ENCODE data around the gene ADAM8.
A peak's percentile ranks its signal among the peaks of the same experiment; 100 is the strongest.

The ADAM8 gene

GRCh38 chr10:133282846-133283390 is 6.2 kb upstream of the ADAM8 start:
- H3K36me3 ChIP-seq (ENCODE audit: control insufficient read depth in 1 of 2, insufficient read depth in 2 of 2, low read length in 2 of 2), result peaks cover 42 to 75% of the 10 kb centered on the region in 2 donors
- peaks cover 7 to 13% of the 10 kb centered on the region in 2 donors for H3K4me1 ChIP-seq (ENCODE audit: control insufficient read depth in 1 of 2, insufficient read depth in 2 of 2, low read length in 2 of 2)
- H3K4me3 ChIP-seq (ENCODE audit: low read depth in 1 of 2, low read length in 2 of 2), result no peak overlapping the region
- no peak overlapping the region for H3K9ac ChIP-seq (ENCODE audit: low read depth in 1 of 2, low read length in 2 of 2)
- no peaks in the 10 kb centered on the region for H3K9me3 ChIP-seq (ENCODE audit: control insufficient read depth in 1 of 2, low read length in 2 of 2)
- no peak overlapping the region for H3K27ac ChIP-seq (ENCODE audit: low read depth, low read length)
- H3K27me3 ChIP-seq (ENCODE audit: control insufficient read depth in 1 of 2, insufficient read depth in 2 of 2, low read length in 2 of 2), result no peaks in the 10 kb centered on the region

- H3K36me3 ChIP-seq (ENCODE audit: control insufficient read depth in 1 of 2, insufficient read depth in 2 of 2, low read length in 2 of 2), result peaks cover 42 to 68% of the 10 kb centered on the region in 2 donors
- no peak overlapping the region for H3K27ac ChIP-seq (ENCODE audit: low read depth, low read length)
- no peak overlapping the region for H3K4me3 ChIP-seq (ENCODE audit: low read depth in 1 of 2, low read length in 2 of 2)
- H3K4me1 ChIP-seq (ENCODE audit: control insufficient read depth in 1 of 2, insufficient read depth in 2 of 2, low read length in 2 of 2), result peaks cover 9 to 22% of the 10 kb centered on the region in 2 donors
- H3K9me3 ChIP-seq (ENCODE audit: control insufficient read depth in 1 of 2, low read length in 2 of 2), result no peaks in the 10 kb centered on the region
- no peaks in the 10 kb centered on the region for H3K27me3 ChIP-seq (ENCODE audit: control insufficient read depth in 1 of 2, insufficient read depth in 2 of 2, low read length in 2 of 2)
- H3K9ac ChIP-seq (ENCODE audit: low read depth in 1 of 2, low read length in 2 of 2), result no peak overlapping the region
Observed at GRCh38 chr10:133281628-133282372, 5.1 kb upstream of the ADAM8 start.

DNA sequence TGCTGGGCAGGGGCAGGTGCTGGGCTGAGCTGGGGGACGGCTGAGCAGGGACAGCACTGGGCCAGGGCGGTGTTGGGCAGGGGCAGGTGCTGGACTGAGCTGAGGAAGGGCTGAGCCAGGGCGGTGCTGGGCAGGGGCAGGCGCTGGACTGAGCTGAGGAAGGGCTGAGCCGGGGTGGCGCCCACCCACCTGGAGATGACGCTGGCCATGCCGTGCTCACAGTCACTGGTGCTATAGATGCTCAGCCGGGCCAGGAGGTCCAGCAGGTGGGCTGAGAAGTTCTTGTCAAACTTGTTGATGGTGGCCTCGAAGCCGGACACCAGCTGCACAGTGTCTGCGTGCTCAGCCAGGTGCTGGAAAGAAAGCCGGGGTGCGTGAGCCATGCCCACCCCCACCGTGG is 4.4 kb upstream of the ADAM8 start:
- Histone ChIP-seq H3K36me3 (ENCODE audit: control insufficient read depth in 1 of 2, insufficient read depth in 2 of 2, low read length in 2 of 2) (peaks cover 36 to 62% of the 10 kb centered on the region in 2 donors), H3K27me3 (ENCODE audit: control insufficient read depth in 1 of 2, insufficient read depth in 2 of 2, low read length in 2 of 2) (peaks cover 5 to 6% of the 10 kb centered on the region in 2 donors), H3K9me3 (ENCODE audit: control insufficient read depth in 1 of 2, low read length in 2 of 2) (no peaks in the 10 kb centered on the region), H3K9ac (ENCODE audit: low read depth in 1 of 2, low read length in 2 of 2) (no peak overlapping the region), H3K4me3 (ENCODE audit: low read depth in 1 of 2, low read length in 2 of 2) (no peak overlapping the region), H3K4me1 (ENCODE audit: control insufficient read depth in 1 of 2, insufficient read depth in 2 of 2, low read length in 2 of 2) (peaks cover 9 to 25% of the 10 kb centered on the region in 2 donors), H3K27ac (ENCODE audit: low read depth, low read length) (no peak overlapping the region)

- H3K27me3 ChIP-seq (ENCODE audit: control insufficient read depth in 1 of 2, insufficient read depth in 2 of 2, low read length in 2 of 2), result peaks cover 9 to 11% of the 10 kb centered on the region in 2 donors
- H3K9ac ChIP-seq (ENCODE audit: low read depth in 1 of 2, low read length in 2 of 2), result no peak overlapping the region
- peaks cover 9 to 29% of the 10 kb centered on the region in 2 donors for H3K4me1 ChIP-seq (ENCODE audit: control insufficient read depth in 1 of 2, insufficient read depth in 2 of 2, low read length in 2 of 2)
- H3K9me3 ChIP-seq (ENCODE audit: control insufficient read depth in 1 of 2, low read length in 2 of 2), result no peaks in the 10 kb centered on the region
- no peak overlapping the region for H3K4me3 ChIP-seq (ENCODE audit: low read depth in 1 of 2, low read length in 2 of 2)
- peaks cover 30 to 57% of the 10 kb centered on the region in 2 donors for H3K36me3 ChIP-seq (ENCODE audit: control insufficient read depth in 1 of 2, insufficient read depth in 2 of 2, low read length in 2 of 2)
- no peak overlapping the region for H3K27ac ChIP-seq (ENCODE audit: low read depth, low read length)
Observed at GRCh38 chr10:133280391-133281059, 3.9 kb upstream of the ADAM8 start.

- no peaks in the 10 kb centered on the region for H3K9me3 ChIP-seq (ENCODE audit: control insufficient read depth in 1 of 2, low read length in 2 of 2)
- H3K27me3 ChIP-seq (ENCODE audit: control insufficient read depth in 1 of 2, insufficient read depth in 2 of 2, low read length in 2 of 2), result peaks cover 10 to 20% of the 10 kb centered on the region in 2 donors
- peaks cover 9 to 32% of the 10 kb centered on the region in 2 donors for H3K4me1 ChIP-seq (ENCODE audit: control insufficient read depth in 1 of 2, insufficient read depth in 2 of 2, low read length in 2 of 2)
- peaks cover 20 to 47% of the 10 kb centered on the region in 2 donors for H3K36me3 ChIP-seq (ENCODE audit: control insufficient read depth in 1 of 2, insufficient read depth in 2 of 2, low read length in 2 of 2)
- H3K27ac ChIP-seq (ENCODE audit: low read depth, low read length), result peak overlapping the region; percentile 14
- H3K4me3 ChIP-seq (ENCODE audit: low read depth in 1 of 2, low read length in 2 of 2), result no peak overlapping the region
- no peak overlapping the region for H3K9ac ChIP-seq (ENCODE audit: low read depth in 1 of 2, low read length in 2 of 2)
Observed at GRCh38 chr10:133279326-133280226, 2.9 kb upstream of the ADAM8 start.

GRCh38 chr10:133278577-133279265 is 2.1 kb upstream of the ADAM8 start:
- Histone ChIP-seq H3K36me3 (ENCODE audit: control insufficient read depth in 1 of 2, insufficient read depth in 2 of 2, low read length in 2 of 2) (peaks cover 17 to 39% of the 10 kb centered on the region in 2 donors), H3K27ac (ENCODE audit: low read depth, low read length) (peak overlapping the region; percentile 59), H3K9ac (ENCODE audit: low read depth in 1 of 2, low read length in 2 of 2) (no peak overlapping the region), H3K4me3 (ENCODE audit: low read depth in 1 of 2, low read length in 2 of 2) (peak overlapping the region in 1 of 2 donors; percentile 31), H3K4me1 (ENCODE audit: control insufficient read depth in 1 of 2, insufficient read depth in 2 of 2, low read length in 2 of 2) (peaks cover 9 to 38% of the 10 kb centered on the region in 2 donors), H3K27me3 (ENCODE audit: control insufficient read depth in 1 of 2, insufficient read depth in 2 of 2, low read length in 2 of 2) (peaks cover 13 to 22% of the 10 kb centered on the region in 2 donors), H3K9me3 (ENCODE audit: control insufficient read depth in 1 of 2, low read length in 2 of 2) (no peaks in the 10 kb centered on the region)

DNA sequence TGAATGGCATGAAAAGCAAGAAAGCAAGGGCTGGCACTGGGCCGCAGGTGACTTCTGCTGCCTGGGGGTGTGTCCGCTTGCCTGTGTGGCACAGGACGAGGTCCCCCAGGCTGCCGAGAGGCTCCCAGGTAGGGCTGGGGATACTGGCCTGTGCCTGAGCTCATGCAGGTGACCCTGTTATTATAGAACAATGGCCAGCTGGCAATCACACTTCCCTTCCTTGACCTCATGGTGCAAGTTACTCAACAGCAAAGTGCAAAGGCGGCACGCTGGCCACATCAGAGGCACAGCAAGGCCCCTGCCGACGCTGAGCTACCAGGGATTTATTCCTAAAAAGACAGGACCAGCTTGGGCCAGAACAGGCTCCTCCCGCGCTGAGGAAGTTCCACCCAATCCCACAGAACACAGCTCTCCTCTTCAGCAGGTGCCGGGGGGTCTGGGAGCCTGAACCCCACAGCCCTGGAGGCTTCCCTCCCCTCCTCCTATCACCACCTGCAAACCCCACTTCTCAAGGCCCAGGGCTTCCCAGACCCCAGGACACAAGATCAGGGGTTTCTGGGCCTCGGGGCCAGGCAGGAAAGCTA is 1.4 kb upstream of the ADAM8 start:
- Histone ChIP-seq H3K9ac (ENCODE audit: low read depth in 1 of 2, low read length in 2 of 2) (no peak overlapping the region), H3K4me3 (ENCODE audit: low read depth in 1 of 2, low read length in 2 of 2) (peak overlapping the region in 1 of 2 donors; percentile 31), H3K27me3 (ENCODE audit: control insufficient read depth in 1 of 2, insufficient read depth in 2 of 2, low read length in 2 of 2) (peaks cover 13 to 22% of the 10 kb centered on the region in 2 donors), H3K9me3 (ENCODE audit: control insufficient read depth in 1 of 2, low read length in 2 of 2) (no peaks in the 10 kb centered on the region), H3K4me1 (ENCODE audit: control insufficient read depth in 1 of 2, insufficient read depth in 2 of 2, low read length in 2 of 2) (peaks cover 9 to 38% of the 10 kb centered on the region in 2 donors), H3K27ac (ENCODE audit: low read depth, low read length) (peak overlapping the region; percentile 59), H3K36me3 (ENCODE audit: control insufficient read depth in 1 of 2, insufficient read depth in 2 of 2, low read length in 2 of 2) (peaks cover 12 to 32% of the 10 kb centered on the region in 2 donors)

DNA sequence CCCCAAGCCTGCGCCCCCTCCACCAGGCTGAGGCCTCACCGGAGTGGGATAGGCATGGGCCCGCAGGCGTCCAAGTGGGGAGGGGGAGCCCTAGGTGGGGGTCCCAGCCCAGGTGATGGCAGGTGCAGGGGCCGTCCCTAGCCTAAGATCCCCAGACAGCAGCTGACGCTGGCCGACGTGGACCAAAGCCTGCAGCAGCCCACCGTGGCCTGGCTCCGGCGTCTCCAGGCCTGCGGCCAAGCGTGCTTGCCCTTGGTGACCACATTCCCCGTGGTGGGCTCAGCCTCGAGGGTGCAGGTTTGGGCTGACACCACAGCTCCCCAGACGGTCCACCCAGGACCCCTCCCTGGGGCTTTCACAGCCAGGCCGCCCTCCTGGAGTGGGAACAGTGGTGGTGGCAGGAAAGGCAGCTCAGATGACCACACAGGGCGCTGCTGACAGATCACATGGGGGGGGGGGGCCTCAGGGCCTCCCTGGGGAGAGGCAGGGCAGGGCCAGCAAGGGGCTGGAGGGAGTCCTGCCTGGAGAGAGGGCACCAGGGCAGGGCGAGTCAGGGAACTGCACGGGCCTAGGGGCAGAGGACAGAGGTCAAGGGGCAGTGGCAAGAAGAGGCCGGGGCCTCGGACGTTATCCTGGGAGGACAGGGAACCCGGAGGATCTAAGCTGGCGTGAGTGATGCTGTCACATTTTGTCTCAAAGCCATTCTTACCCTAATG is 767 bp upstream of the ADAM8 start:
- H3K27ac ChIP-seq (ENCODE audit: low read depth, low read length), result no peak overlapping the region
- no peaks in the 10 kb centered on the region for H3K9me3 ChIP-seq (ENCODE audit: control insufficient read depth in 1 of 2, low read length in 2 of 2)
- H3K36me3 ChIP-seq (ENCODE audit: control insufficient read depth in 1 of 2, insufficient read depth in 2 of 2, low read length in 2 of 2), result peaks cover 6 to 26% of the 10 kb centered on the region in 2 donors
- no peak overlapping the region for H3K9ac ChIP-seq (ENCODE audit: low read depth in 1 of 2, low read length in 2 of 2)
- H3K27me3 ChIP-seq (ENCODE audit: control insufficient read depth in 1 of 2, insufficient read depth in 2 of 2, low read length in 2 of 2), result peaks cover 13 to 22% of the 10 kb centered on the region in 2 donors
- H3K4me1 ChIP-seq (ENCODE audit: control insufficient read depth in 1 of 2, insufficient read depth in 2 of 2, low read length in 2 of 2), result peaks cover 9 to 38% of the 10 kb centered on the region in 2 donors
- no peak overlapping the region for H3K4me3 ChIP-seq (ENCODE audit: low read depth in 1 of 2, low read length in 2 of 2)

All from duodenal mucosa (tissue), 2 donors.